ENCODE measurements around the gene ZDHHC11B.
"Not testable (repeated sequence)": the region's sequence is repeated elsewhere in the genome, so short reads cannot be mapped to it uniquely, and the experiment has no call there.

The ZDHHC11B gene

GRCh38 chr5:766666-767431, 17.7 kb downstream of the ZDHHC11B start:
- DNase-seq (ENCODE audit: low read depth), result no peak

GRCh38 chr5:765948-766631, 18.4 kb downstream of the ZDHHC11B start:
- no peak for DNase-seq (ENCODE audit: low read depth)

- DNase-seq (ENCODE audit: low read depth), result no peak
These were observed 20.3 kb downstream of the ZDHHC11B start for GRCh38 chr5:763998-764781.

GRCh38 chr5:763397-763796, 21.1 kb downstream of the ZDHHC11B start:
- DNase-seq (ENCODE audit: low read depth), result no peak

- not testable (repeated sequence) for DNase-seq (ENCODE audit: low read depth)
These were observed 21.5 kb downstream of the ZDHHC11B start for GRCh38 chr5:762996-763395.

- DNase-seq (ENCODE audit: low read depth), result no peak
These were observed 22.4 kb downstream of the ZDHHC11B start for GRCh38 chr5:761854-762710.

- DNase-seq (ENCODE audit: low read depth), result no peak
These were observed 23.3 kb downstream of the ZDHHC11B start for GRCh38 chr5:761059-761771.

- DNase-seq (ENCODE audit: low read depth), result no peak
These were observed 24.0 kb downstream of the ZDHHC11B start for GRCh38 chr5:760363-761058.

- DNase-seq (ENCODE audit: low read depth), result no peak
These were observed 24.7 kb downstream of the ZDHHC11B start for GRCh38 chr5:759781-760362.

- no peak for DNase-seq (ENCODE audit: low read depth)
These were observed 25.3 kb downstream of the ZDHHC11B start for GRCh38 chr5:759111-759751.

GRCh38 chr5:758698-759053, 25.9 kb downstream of the ZDHHC11B start:
- no peak for DNase-seq (ENCODE audit: low read depth)

GRCh38 chr5:757931-758697, 26.4 kb downstream of the ZDHHC11B start:
- no peak for DNase-seq (ENCODE audit: low read depth)

GRCh38 chr5:757346-757930, 27.1 kb downstream of the ZDHHC11B start:
- DNase-seq (ENCODE audit: low read depth), result no peak

- DNase-seq (ENCODE audit: low read depth), result no peak
These were observed 27.6 kb downstream of the ZDHHC11B start for GRCh38 chr5:756865-757345.

GRCh38 chr5:756171-756570, 28.4 kb downstream of the ZDHHC11B start:
- DNase-seq (ENCODE audit: low read depth), result no peak

- not testable (repeated sequence) for DNase-seq (ENCODE audit: low read depth)
These were observed 30.3 kb downstream of the ZDHHC11B start for GRCh38 chr5:754143-754632.

- DNase-seq (ENCODE audit: low read depth), result not testable (repeated sequence)
These were observed 30.9 kb downstream of the ZDHHC11B start for GRCh38 chr5:753567-754142.
